ENCODE data around the gene PYROXD2. TPM values are rescaled to one million over a fixed set of nuclear protein-coding genes. Genes with fewer than 3 reads are reported as not detected.
"Not testable (repeated sequence)": the region's sequence is repeated elsewhere in the genome, so short reads cannot be mapped to it uniquely, and the experiment has no call there.

The PYROXD2 gene
- total and polyA plus RNA-seq, 2 experiments from 2014 or later, result 12.1 to 13.8 TPM

DNA sequence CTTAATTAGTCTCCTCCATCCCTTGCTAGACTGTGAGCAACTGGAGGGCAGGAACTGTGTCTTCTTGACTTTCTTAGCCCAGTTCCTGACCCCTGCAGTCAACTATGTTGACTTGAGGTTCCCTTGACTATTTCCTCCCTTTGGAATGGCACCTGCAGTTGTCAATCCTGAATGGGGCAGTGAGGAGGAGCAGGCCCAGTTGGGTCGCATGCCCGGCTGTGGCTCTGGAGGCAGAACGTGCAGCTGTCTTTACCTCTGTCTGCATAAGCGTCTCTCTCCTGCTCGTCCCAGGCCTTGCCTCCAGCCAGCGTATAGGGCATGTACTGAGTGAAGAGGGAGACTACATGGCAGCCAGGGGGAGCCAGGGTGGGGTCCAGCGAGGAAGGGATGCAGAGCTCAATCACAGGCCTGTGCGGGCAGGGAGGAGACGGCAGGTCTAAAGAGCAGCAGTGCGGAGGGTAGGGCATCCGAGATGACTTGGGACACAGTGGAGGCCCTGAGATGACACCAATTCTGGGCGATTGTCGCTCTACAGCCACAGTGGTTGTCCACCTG is 26.8 kb downstream of the PYROXD2 start:
- H3K4me3 ChIP-seq, result no peak overlapping the region
- H3K4me1 ChIP-seq (ENCODE audit: insufficient read depth), result peaks cover 10% of the 10 kb centered on the region
- H3K9me2 ChIP-seq (ENCODE audit: insufficient read depth), result no peaks in the 10 kb centered on the region
- no peaks in the 10 kb centered on the region for H4K20me1 ChIP-seq (ENCODE audit: insufficient read depth)
- no peak overlapping the region for H3K27ac ChIP-seq
- H2AFZ ChIP-seq, result no peak overlapping the region
- DNase-seq, result no peak
- WGBS, 2 experiments (ENCODE audit: low coverage in 1 of 2, low lambda C conversion rate in 2 of 2, missing lambda C conversion rate in 2 of 2), result 95 to 97% methylated on average over 13 of the region's 13 CpGs
- H3F3A ChIP-seq (ENCODE audit: insufficient read depth), result peaks cover under 1% of the 10 kb centered on the region; the same call in 1 of the 2 replicates
- no peak overlapping the region for H3K9ac ChIP-seq
- H3K4me2 ChIP-seq (ENCODE audit: unreplicated experiment), result no peak overlapping the region
- no peaks in the 10 kb centered on the region for H3K79me2 ChIP-seq (ENCODE audit: insufficient read depth)
- no peak for TF ChIP-seq EZH2phosphoT487 (IDR thresholded peaks at IDR 0.05; ENCODE audit: insufficient read depth, low read depth)
- TF ChIP-seq EZH2 (IDR thresholded peaks at IDR 0.05; ENCODE audit: insufficient read depth, poor library complexity, severe bottlenecking), result no peak
- no peaks in the 10 kb centered on the region for H3K9me3 ChIP-seq (ENCODE audit: low read depth)
- H3K27me3 ChIP-seq (replicated peaks; ENCODE audit: insufficient read depth), result no peaks in the 10 kb centered on the region
- in situ Hi-C loops (cut with MboI), result no loop called here
- no peaks in the 10 kb centered on the region for H3K36me3 ChIP-seq (ENCODE audit: low read depth)

DNA sequence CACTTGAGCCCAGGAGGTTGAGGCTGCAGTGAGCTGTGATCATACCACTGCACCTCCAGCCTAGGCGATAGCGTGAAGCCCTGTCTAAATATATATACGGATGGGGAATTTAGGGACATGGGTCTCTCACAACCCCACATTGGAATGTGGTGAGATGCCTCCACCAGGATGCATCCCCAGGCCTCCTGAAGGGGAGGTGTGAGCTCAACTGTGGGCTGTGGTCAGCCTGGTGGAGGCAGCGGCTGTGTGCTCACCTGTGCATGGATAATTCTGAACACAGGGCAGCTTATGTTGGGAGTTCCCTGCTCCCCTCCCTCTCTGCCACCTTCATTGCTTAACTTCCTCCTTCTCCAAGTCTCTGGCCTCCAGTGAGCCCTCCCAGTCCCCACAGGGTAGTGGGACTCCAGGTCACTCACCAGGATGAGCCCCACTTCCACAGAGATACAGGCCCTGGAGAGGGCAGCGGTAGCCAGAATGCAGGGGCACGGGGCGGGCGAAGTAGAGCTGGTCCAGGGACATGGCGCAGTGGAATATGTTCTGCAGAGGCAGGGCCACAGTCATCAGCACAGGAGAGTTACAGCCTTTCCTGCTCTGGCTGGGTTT is 30.4 kb downstream of the PYROXD2 start:
- Histone ChIP-seq H2AFZ (no peak overlapping the region), H4K20me1 (ENCODE audit: insufficient read depth) (no peaks in the 10 kb centered on the region), H3K36me3 (ENCODE audit: low read depth) (no peaks in the 10 kb centered on the region), H3K4me1 (ENCODE audit: insufficient read depth) (peaks cover 18% of the 10 kb centered on the region), H3K9ac (no peak overlapping the region), H3K4me2 (ENCODE audit: unreplicated experiment) (no peak overlapping the region), H3K9me3 (ENCODE audit: low read depth) (no peaks in the 10 kb centered on the region), H3F3A (ENCODE audit: insufficient read depth) (peaks cover 7% of the 10 kb centered on the region; the same call in 1 of the 2 replicates), H3K27ac (no peak overlapping the region), H3K4me3 (no peak overlapping the region), H3K27me3 (replicated peaks; ENCODE audit: insufficient read depth) (no peaks in the 10 kb centered on the region), H3K79me2 (ENCODE audit: insufficient read depth) (no peaks in the 10 kb centered on the region), H3K9me2 (ENCODE audit: insufficient read depth) (no peaks in the 10 kb centered on the region)
- WGBS, 2 experiments (ENCODE audit: low coverage in 1 of 2, low lambda C conversion rate in 2 of 2, missing lambda C conversion rate in 2 of 2), result 91% methylated on average over 9 of the region's 9 CpGs
- TF ChIP-seq EZH2phosphoT487 (IDR thresholded peaks at IDR 0.05; ENCODE audit: insufficient read depth, low read depth), result no peak
- TF ChIP-seq EZH2 (IDR thresholded peaks at IDR 0.05; ENCODE audit: insufficient read depth, poor library complexity, severe bottlenecking), result no peak
- in situ Hi-C loops (cut with MboI), result no loop called here
- no peak for DNase-seq

GRCh38 chr10:98383869-98384268 is 31.1 kb downstream of the PYROXD2 start:
- H2AFZ ChIP-seq, result no peak overlapping the region
- 94 to 100% methylated on average over 6 of the region's 6 CpGs for WGBS, 2 experiments (ENCODE audit: low coverage in 1 of 2, low lambda C conversion rate in 2 of 2, missing lambda C conversion rate in 2 of 2)

GRCh38 chr10:98383134-98383667 is 31.8 kb downstream of the PYROXD2 start:
- Histone ChIP-seq H3K4me2 (ENCODE audit: unreplicated experiment) (peak overlapping the region; percentile 18), H3K4me1 (ENCODE audit: insufficient read depth) (peaks cover 25% of the 10 kb centered on the region), H3K27ac (peak overlapping the region; percentile 45), H3F3A (ENCODE audit: insufficient read depth) (peaks cover 14% of the 10 kb centered on the region; the same call in 1 of the 2 replicates)
- WGBS, 2 experiments (ENCODE audit: low coverage in 1 of 2, low lambda C conversion rate in 2 of 2, missing lambda C conversion rate in 2 of 2), result 78 to 83% methylated on average over 7 of the region's 7 CpGs
- H3K36me3 ChIP-seq (ENCODE audit: low read depth); H3K79me2 ChIP-seq (ENCODE audit: insufficient read depth); H3K9me2 ChIP-seq (ENCODE audit: insufficient read depth); H4K20me1 ChIP-seq (ENCODE audit: insufficient read depth); H3K4me3 ChIP-seq; H3K27me3 ChIP-seq (replicated peaks; ENCODE audit: insufficient read depth); H2AFZ ChIP-seq; in situ Hi-C loops (cut with MboI); H3K9me3 ChIP-seq (ENCODE audit: low read depth); H3K9ac ChIP-seq: not testable (repeated sequence)
- DNase-seq, result peak; percentile 70

More at GRCh38 chr10:98383869-98384268, 31.1 kb downstream of the PYROXD2 start:
- no peak overlapping the region for H3K9ac ChIP-seq
- no peak overlapping the region for H3K4me2 ChIP-seq (ENCODE audit: unreplicated experiment)
- H3K9me3 ChIP-seq (ENCODE audit: low read depth), result no peaks in the 10 kb centered on the region
- H3K4me3 ChIP-seq, result no peak overlapping the region
- no peaks in the 10 kb centered on the region for H3K9me2 ChIP-seq (ENCODE audit: insufficient read depth)
- no peak for TF ChIP-seq EZH2phosphoT487 (IDR thresholded peaks at IDR 0.05; ENCODE audit: insufficient read depth, low read depth)
- TF ChIP-seq EZH2 (IDR thresholded peaks at IDR 0.05; ENCODE audit: insufficient read depth, poor library complexity, severe bottlenecking), result no peak
- H3K79me2 ChIP-seq (ENCODE audit: insufficient read depth), result no peaks in the 10 kb centered on the region
- peak overlapping the region; percentile 45 for H3K27ac ChIP-seq
- peaks cover 13% of the 10 kb centered on the region; the same call in 1 of the 2 replicates for H3F3A ChIP-seq (ENCODE audit: insufficient read depth)
- in situ Hi-C loops (cut with MboI), result no loop called here
- no peaks in the 10 kb centered on the region for H3K27me3 ChIP-seq (replicated peaks; ENCODE audit: insufficient read depth)
- no peaks in the 10 kb centered on the region for H3K36me3 ChIP-seq (ENCODE audit: low read depth)
- peaks cover 21% of the 10 kb centered on the region for H3K4me1 ChIP-seq (ENCODE audit: insufficient read depth)
- no peak for DNase-seq
- H4K20me1 ChIP-seq (ENCODE audit: insufficient read depth), result no peaks in the 10 kb centered on the region
